HEK293 (cell line): ENCODE data around the gene EVA1B.

Experiments used
- CTCF ChIA-PET: fragments of 350-600 bp; formaldehyde crosslinking; extraction: SDS; loops from one replicate; lab custom pipeline; 2021; ENCODE audit warnings: antibody characterized with exemption; lab: Yijun Ruan, JAX
- POLR2A ChIA-PET: fragments of 300-600 bp; formaldehyde crosslinking; extraction: SDS; loops from one replicate; lab custom pipeline; 2020; ENCODE audit warnings: antibody characterized with exemption, inconsistent platforms; lab: Yijun Ruan, JAX
- H3K27ac ChIP-seq: fragments of 200-500 bp; sonication (Bioruptor generic); 2 replicates; pipeline ENCODE4 v1.5.1; 2014; ENCODE audit warnings: low read depth, low read length, control low read depth, inconsistent platforms; ENCODE audit errors: extremely low read depth
- H3K36me3 ChIP-seq, 2 experiments: fragments of 200-500 bp in 1 of 2; sonication (Bioruptor generic) in 1 of 2; 1 replicate in 1 of 2; 2 replicates in 1 of 2; pipeline ENCODE4 v1.5.1; 2014 to 2017; ENCODE audit warnings: inconsistent platforms in 2 of 2, low read length in 2 of 2; ENCODE audit not compliant: control insufficient read depth in 2 of 2, insufficient read depth in 1 of 2
- H3K4me1 ChIP-seq: fragments of 200-500 bp; sonication (Bioruptor generic); 2 replicates; pipeline ENCODE4 v1.5.1; 2014; ENCODE audit warnings: mild to moderate bottlenecking, low read length, inconsistent platforms; ENCODE audit not compliant: control insufficient read depth, insufficient read depth
- H3K4me3 ChIP-seq: 2 replicates; pipeline ENCODE4 v1.5.1; 2011; ENCODE audit warnings: low read depth, mild to moderate bottlenecking, control low read depth, low read length, moderate library complexity
- H3K9me3 ChIP-seq: fragments of 200-500 bp; sonication (Bioruptor generic); 2 replicates; pipeline ENCODE4 v1.5.1; 2014; ENCODE audit warnings: low read depth, low read length, inconsistent platforms; ENCODE audit not compliant: control insufficient read depth, insufficient read depth
- CTCF ChIP-seq: fragments of 450-650 bp; formaldehyde crosslinking; IDR thresholded peaks from 2 replicates; pipeline ENCODE4 v1.5.1; 2016; ENCODE audit warnings: missing biosample characterization, missing genetic modification characterization
- ZBTB26 ChIP-seq: fragments of 450-650 bp; formaldehyde crosslinking; optimal IDR thresholded peaks from 2 replicates; pipeline ENCODE3; 2016; ENCODE audit warnings: missing biosample characterization, mild to moderate bottlenecking, missing genetic modification characterization
- ZBTB44 ChIP-seq: fragments of 450-650 bp; IDR thresholded peaks from 2 replicates; pipeline ENCODE4 v1.5.1; 2018; ENCODE audit warnings: missing biosample characterization, mild to moderate bottlenecking, missing genetic modification characterization
- ZBTB48 ChIP-seq: fragments of 450-650 bp; formaldehyde crosslinking; IDR thresholded peaks from 2 replicates; pipeline ENCODE4 v1.5.1; 2016; ENCODE audit warnings: missing biosample characterization, missing genetic modification characterization
- ZBTB7A ChIP-seq: fragments of 450-650 bp; formaldehyde crosslinking; IDR thresholded peaks from 2 replicates; pipeline ENCODE4 v1.5.1; 2016; ENCODE audit warnings: low read depth, missing biosample characterization, missing genetic modification characterization
- ZIC2 ChIP-seq: fragments of 450-650 bp; formaldehyde crosslinking; IDR thresholded peaks from 2 replicates; pipeline ENCODE4 v1.5.1; 2016; ENCODE audit warnings: missing biosample characterization, missing genetic modification characterization
- ZNF266 ChIP-seq: fragments of 450-650 bp; formaldehyde crosslinking; IDR thresholded peaks from 2 replicates; pipeline ENCODE4 v1.5.1; 2016; ENCODE audit warnings: missing biosample characterization, missing genetic modification characterization, low read depth
- ZNF274 ChIP-seq, 2 experiments: fragments of 200-500 bp in 1 of 2; fragments of 450-650 bp in 1 of 2; sonication (Bioruptor generic) in 1 of 2; formaldehyde crosslinking in 1 of 2; IDR thresholded peaks; 2 replicates each; pipeline versions ENCODE4 v1.5.1 to v1.6.1; 2014 to 2016; ENCODE audit warnings: borderline replicate concordance in 1 of 2, inconsistent platforms in 1 of 2, low read length in 1 of 2, missing biosample characterization in 1 of 2, missing genetic modification characterization in 1 of 2
- ZNF302 ChIP-seq: fragments of 450-650 bp; formaldehyde crosslinking; IDR thresholded peaks from 2 replicates; pipeline ENCODE4 v1.5.1; 2016; ENCODE audit warnings: missing biosample characterization, missing genetic modification characterization, low read depth
- ZNF37A ChIP-seq: fragments of 450-650 bp; IDR thresholded peaks from 2 replicates; pipeline ENCODE4 v1.5.1; 2018; ENCODE audit warnings: missing biosample characterization, missing genetic modification characterization
- ZNF514 ChIP-seq: fragments of 450-650 bp; formaldehyde crosslinking; IDR thresholded peaks from 2 replicates; pipeline ENCODE4 v1.5.1; 2016; ENCODE audit warnings: missing biosample characterization, missing genetic modification characterization
- ZNF549 ChIP-seq: fragments of 450-650 bp; IDR thresholded peaks from 2 replicates; pipeline ENCODE4 v1.5.1; 2018; ENCODE audit warnings: missing biosample characterization, missing genetic modification characterization, mild to moderate bottlenecking, inconsistent platforms, moderate library complexity
- ZNF600 ChIP-seq: fragments of 450-650 bp; formaldehyde crosslinking; IDR thresholded peaks from 2 replicates; pipeline ENCODE4 v1.5.1; 2016; ENCODE audit warnings: missing biosample characterization, missing genetic modification characterization
- ZNF660 ChIP-seq: fragments of 450-650 bp; IDR thresholded peaks from 2 replicates; pipeline ENCODE4 v1.5.1; 2018; ENCODE audit warnings: missing biosample characterization, mild to moderate bottlenecking, missing genetic modification characterization
- ZNF768 ChIP-seq: fragments of 450-650 bp; formaldehyde crosslinking; IDR thresholded peaks from 2 replicates; pipeline ENCODE4 v1.5.1; 2018; ENCODE audit warnings: missing biosample characterization, mild to moderate bottlenecking, missing genetic modification characterization
- ZSCAN30 ChIP-seq: fragments of 450-650 bp; IDR thresholded peaks from 2 replicates; pipeline ENCODE4 v1.5.1; 2018; ENCODE audit warnings: missing biosample characterization, mild to moderate bottlenecking, missing genetic modification characterization, moderate library complexity
- TF ChIP-seq, protein P1 (sequence below): fragments of 450-650 bp; formaldehyde crosslinking; IDR thresholded peaks from 2 replicates; pipeline ENCODE4 v1.5.1; 2016; ENCODE audit warnings: missing biosample characterization, missing genetic modification characterization
- TF ChIP-seq, protein P2 (sequence below): fragments of 450-650 bp; formaldehyde crosslinking; conservative IDR thresholded peaks from 2 replicates; pipeline ENCODE4 v1.5.1; 2016; ENCODE audit warnings: low read depth, missing biosample characterization, missing genetic modification characterization
- TF ChIP-seq, protein P3 (sequence below): fragments of 450-650 bp; formaldehyde crosslinking; IDR thresholded peaks from 2 replicates; pipeline ENCODE4 v1.5.1; 2017; ENCODE audit warnings: missing biosample characterization, missing genetic modification characterization

EVA1B gene

DNA sequence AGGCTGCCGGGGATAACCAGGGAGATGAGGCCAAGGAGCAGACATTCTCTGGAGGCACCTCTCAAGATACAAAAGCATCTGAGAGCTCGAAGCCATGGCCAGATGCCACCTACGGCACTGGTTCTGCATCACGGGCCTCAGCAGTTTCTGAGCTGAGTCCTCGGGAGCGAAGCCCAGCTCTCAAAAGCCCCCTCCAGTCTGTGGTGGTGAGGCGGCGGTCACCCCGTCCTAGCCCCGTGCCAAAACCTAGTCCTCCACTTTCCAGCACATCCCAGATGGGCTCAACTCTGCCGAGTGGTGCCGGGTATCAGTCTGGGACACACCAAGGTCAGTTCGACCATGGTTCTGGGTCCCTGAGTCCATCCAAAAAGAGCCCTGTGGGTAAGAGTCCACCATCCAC is 36.6 kb downstream of the EVA1B start:
- H3K4me1 ChIP-seq, result no peaks in the 10 kb centered on the region
- TF ChIP-seq ZNF514 (no peak), ZBTB44 (tag by site-specific recombination) (no peak), ZIC2 (no peak), ZBTB26 (tag by site-specific recombination) (no peak), ZNF37A (tag by site-specific recombination) (no peak), ZNF768 (tag by site-specific recombination) (no peak), ZNF266 (tag by site-specific recombination) (no peak), ZNF549 (tag by site-specific recombination) (no peak), ZNF302 (tag by site-specific recombination) (no peak), ZNF600 (tag by site-specific recombination) (no peak), ZBTB7A (tag by site-specific recombination) (no peak)
- TF ChIP-seq, protein P1, sequence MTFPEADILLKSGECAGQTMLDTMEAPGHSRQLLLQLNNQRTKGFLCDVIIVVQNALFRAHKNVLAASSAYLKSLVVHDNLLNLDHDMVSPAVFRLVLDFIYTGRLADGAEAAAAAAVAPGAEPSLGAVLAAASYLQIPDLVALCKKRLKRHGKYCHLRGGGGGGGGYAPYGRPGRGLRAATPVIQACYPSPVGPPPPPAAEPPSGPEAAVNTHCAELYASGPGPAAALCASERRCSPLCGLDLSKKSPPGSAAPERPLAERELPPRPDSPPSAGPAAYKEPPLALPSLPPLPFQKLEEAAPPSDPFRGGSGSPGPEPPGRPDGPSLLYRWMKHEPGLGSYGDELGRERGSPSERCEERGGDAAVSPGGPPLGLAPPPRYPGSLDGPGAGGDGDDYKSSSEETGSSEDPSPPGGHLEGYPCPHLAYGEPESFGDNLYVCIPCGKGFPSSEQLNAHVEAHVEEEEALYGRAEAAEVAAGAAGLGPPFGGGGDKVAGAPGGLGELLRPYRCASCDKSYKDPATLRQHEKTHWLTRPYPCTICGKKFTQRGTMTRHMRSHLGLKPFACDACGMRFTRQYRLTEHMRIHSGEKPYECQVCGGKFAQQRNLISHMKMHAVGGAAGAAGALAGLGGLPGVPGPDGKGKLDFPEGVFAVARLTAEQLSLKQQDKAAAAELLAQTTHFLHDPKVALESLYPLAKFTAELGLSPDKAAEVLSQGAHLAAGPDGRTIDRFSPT (tag by site-specific recombination), result no peak
- TF ChIP-seq, protein P2, sequence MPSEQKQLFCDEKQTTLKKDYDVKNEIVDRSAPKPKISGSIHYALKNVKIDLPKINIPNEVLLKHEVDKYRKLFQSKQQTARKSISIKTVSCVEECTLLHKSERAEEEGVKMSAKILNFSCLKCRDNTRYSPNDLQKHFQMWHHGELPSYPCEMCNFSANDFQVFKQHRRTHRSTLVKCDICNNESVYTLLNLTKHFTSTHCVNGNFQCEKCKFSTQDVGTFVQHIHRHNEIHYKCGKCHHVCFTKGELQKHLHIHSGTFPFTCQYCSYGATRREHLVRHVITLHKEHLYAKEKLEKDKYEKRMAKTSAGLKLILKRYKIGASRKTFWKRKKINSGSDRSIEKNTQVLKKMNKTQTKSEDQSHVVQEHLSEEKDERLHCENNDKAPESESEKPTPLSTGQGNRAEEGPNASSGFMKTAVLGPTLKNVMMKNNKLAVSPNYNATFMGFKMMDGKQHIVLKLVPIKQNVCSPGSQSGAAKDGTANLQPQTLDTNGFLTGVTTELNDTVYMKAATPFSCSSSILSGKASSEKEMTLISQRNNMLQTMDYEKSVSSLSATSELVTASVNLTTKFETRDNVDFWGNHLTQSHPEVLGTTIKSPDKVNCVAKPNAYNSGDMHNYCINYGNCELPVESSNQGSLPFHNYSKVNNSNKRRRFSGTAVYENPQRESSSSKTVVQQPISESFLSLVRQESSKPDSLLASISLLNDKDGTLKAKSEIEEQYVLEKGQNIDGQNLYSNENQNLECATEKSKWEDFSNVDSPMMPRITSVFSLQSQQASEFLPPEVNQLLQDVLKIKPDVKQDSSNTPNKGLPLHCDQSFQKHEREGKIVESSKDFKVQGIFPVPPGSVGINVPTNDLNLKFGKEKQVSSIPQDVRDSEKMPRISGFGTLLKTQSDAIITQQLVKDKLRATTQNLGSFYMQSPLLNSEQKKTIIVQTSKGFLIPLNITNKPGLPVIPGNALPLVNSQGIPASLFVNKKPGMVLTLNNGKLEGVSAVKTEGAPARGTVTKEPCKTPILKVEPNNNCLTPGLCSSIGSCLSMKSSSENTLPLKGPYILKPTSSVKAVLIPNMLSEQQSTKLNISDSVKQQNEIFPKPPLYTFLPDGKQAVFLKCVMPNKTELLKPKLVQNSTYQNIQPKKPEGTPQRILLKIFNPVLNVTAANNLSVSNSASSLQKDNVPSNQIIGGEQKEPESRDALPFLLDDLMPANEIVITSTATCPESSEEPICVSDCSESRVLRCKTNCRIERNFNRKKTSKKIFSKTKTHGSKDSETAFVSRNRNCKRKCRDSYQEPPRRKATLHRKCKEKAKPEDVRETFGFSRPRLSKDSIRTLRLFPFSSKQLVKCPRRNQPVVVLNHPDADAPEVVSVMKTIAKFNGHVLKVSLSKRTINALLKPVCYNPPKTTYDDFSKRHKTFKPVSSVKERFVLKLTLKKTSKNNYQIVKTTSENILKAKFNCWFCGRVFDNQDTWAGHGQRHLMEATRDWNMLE (tag by site-specific recombination), result no peak
- no peaks in the 10 kb centered on the region for H3K9me3 ChIP-seq
- ChIA-PET POLR2A (no interaction called here), CTCF (interaction anchor here (0.6 to 5.6 kb wide), 10 partner anchors 13 to 137 kb away, joined by 3 to 74 read pairs (median 8); partner anchors contain the start of genes THRAP3 and TRAPPC3)
- H3K4me3 ChIP-seq, result no peak overlapping the region
- peaks cover 41 to 93% of the 10 kb centered on the region in 2 experiments for H3K36me3 ChIP-seq
- H3K27ac ChIP-seq, result no peak overlapping the region

- Histone ChIP-seq H3K9me3 (no peaks in the 10 kb centered on the region), H3K36me3 (peaks cover 29 to 80% of the 10 kb centered on the region in 2 experiments), H3K27ac (no peak overlapping the region), H3K4me1 (no peaks in the 10 kb centered on the region), H3K4me3 (no peak overlapping the region)
- ChIA-PET POLR2A (interaction anchor here (0.6 to 1.4 kb wide), 5 partner anchors 18 to 137 kb away, joined by 3 to 5 read pairs (median 4); partner anchors contain the start of genes MAP7D1, THRAP3 and TRAPPC3), CTCF (interaction anchor here (0.6 to 5.6 kb wide), 43 partner anchors 9 to 394 kb away, joined by 3 to 74 read pairs (median 4); partner anchors contain the start of genes SH3D21, THRAP3 and TRAPPC3)
- peak; percentile 62; the same call in 1 of the 2 replicates for TF ChIP-seq ZNF660 (tag by site-specific recombination)
- TF ChIP-seq ZNF274 (IDR thresholded peaks at IDR 0.05; ENCODE audit: low read length), result no peak
- no peak for TF ChIP-seq ZNF274 (tag by site-specific recombination; IDR thresholded peaks at IDR 0.05; ENCODE audit: borderline replicate concordance)
- TF ChIP-seq ZSCAN30, result peak; percentile 51; the same call in 1 of the 2 replicates
- TF ChIP-seq CTCF, result peak; percentile 58; the same call in 1 of the 2 replicates
- TF ChIP-seq ZBTB48 (tag by site-specific recombination), result no peak
- TF ChIP-seq, protein P3, sequence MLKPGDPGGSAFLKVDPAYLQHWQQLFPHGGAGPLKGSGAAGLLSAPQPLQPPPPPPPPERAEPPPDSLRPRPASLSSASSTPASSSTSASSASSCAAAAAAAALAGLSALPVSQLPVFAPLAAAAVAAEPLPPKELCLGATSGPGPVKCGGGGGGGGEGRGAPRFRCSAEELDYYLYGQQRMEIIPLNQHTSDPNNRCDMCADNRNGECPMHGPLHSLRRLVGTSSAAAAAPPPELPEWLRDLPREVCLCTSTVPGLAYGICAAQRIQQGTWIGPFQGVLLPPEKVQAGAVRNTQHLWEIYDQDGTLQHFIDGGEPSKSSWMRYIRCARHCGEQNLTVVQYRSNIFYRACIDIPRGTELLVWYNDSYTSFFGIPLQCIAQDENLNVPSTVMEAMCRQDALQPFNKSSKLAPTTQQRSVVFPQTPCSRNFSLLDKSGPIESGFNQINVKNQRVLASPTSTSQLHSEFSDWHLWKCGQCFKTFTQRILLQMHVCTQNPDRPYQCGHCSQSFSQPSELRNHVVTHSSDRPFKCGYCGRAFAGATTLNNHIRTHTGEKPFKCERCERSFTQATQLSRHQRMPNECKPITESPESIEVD (tag by site-specific recombination), result no peak
Observed at GRCh38 chr1:36285443-36286101, 37.9 kb downstream of the EVA1B start.
